Right forelimb (tissue), 1 donor: ENCODE measurements around the gene KCNA1.
A peak's percentile ranks its signal among the peaks of the same experiment; 100 is the strongest.
"Not testable (repeated sequence)": the region's sequence is repeated elsewhere in the genome, so short reads cannot be mapped to it uniquely, and the experiment has no call there.

Experiments
- DNase-seq: peaks from one replicate; pipeline ENCODE4 v3.0.0-alpha.2; 2018

The KCNA1 gene

DNA sequence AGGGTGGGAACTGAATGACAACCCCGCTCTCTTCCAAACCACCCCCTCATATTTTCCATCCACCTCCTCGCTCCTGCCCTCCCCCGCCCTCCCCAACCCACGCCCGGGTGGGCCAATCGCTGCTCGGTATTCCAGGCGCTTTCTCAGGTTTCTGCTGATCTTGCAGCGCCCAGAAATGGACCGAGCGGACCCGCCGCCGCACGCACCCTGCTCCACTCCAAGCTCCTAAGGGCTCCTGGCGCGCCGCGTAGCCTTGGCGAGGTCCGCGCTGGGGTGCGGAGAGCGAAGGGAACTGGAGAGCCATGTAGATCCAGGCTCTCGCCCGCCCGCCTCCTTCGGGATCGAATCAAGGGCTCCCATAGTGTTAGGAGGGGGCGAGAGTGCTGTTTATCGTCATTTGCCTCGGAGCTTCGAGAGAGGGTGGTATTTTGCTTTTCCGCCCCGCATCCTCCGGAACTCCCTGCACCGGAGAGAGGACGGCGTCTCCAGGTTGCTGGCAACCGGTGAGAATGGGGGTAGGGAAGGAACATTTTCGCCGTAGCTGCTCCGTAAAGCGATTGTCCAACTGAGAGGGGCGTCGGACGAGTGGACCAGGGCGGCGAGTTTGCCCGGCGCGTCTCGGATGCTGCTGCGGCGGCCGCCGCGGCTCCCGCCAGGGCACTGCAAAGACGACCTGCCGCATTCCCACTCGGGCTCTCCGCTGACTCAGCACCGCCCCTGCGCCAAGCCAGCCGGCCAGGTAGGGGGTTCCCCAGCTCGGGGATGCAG, at the start of gene KCNA1:
KCNA1 (plus strand) TSS at position 172 of the 768 bp plus-strand sequence. CDS start 1,474 bp downstream, outside the sequence.
- DNase-seq, result no peak

DNA sequence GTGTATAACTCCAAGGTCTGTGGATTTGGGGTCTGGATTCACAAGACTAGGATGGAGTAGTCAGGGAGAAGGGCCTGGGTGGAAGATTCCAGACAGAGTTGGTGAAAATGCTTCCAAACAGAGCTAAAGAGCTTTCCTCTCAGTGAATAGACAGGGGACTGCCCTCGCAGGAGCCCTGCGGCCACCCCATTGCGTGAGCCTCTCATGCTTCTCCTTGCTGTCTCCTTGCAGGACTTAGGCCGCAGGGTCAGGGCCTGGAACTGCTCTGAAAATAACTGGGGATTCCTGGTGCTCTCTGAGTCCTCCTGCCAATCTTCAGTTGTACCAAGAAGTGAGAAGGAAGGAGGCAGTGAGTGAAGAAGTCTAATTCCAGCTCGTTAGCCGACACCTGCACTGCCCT, 49.0 kb upstream of the KCNA1 start:
- no peak for DNase-seq

DNA sequence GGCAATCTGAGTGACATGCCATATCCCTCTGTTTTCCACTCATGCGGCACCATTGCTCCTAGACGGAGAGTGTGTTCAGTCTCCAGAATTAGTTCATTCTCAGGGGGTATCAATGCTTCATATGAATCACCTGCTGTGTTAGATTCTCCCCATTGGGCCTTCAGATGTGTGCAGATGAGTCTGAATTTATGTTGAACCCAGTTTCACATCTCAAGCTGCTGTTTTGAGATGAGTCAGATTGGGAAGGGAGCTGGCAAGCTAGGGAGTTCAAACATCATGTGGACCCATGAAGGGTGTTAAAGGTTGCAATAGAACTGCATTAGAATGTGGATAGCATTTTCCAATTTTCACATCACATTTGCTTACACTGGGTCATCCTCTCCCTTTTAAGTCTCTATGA, 46.9 kb upstream of the KCNA1 start:
- DNase-seq, result no peak

DNA sequence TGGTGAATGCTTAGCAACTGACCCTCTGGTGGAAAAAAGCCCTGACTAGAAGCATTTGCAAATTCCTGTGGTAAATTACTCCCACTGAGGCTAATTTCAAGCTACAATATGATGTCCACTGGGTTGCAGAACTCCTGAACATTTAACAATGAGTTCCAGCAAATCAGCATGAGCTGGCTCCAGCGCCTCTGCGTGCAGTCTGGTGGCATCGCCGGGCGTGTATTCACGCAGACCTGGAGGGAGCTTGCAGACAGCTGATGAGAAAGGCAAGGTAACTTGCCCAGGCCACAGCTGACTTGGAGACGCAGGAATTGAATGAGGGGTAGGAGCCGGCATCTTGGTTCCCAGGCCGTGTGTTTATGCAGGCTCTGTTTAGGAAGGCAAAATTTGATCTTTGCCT, 45.1 kb upstream of the KCNA1 start:
- no peak for DNase-seq

DNA sequence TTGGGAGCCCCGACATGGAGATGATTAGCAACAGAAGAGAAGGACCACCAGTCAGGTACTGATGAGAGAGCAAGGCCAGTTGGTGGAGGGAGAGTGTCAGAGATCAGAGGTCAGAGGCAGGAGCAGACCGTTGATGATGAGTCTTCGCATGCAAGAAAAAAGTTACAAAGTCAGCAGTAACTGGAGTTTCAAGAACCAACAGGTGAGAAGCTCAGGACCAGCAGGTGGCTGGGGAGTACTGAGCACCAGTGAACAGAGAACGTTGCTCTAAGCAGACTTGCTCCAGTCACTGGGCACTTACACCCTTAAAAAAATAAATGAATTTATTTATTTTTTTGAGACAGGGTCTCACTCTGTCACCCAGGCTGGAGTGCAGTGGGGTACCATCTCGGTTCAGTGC, 44.5 kb upstream of the KCNA1 start:
- DNase-seq, result no peak

DNA sequence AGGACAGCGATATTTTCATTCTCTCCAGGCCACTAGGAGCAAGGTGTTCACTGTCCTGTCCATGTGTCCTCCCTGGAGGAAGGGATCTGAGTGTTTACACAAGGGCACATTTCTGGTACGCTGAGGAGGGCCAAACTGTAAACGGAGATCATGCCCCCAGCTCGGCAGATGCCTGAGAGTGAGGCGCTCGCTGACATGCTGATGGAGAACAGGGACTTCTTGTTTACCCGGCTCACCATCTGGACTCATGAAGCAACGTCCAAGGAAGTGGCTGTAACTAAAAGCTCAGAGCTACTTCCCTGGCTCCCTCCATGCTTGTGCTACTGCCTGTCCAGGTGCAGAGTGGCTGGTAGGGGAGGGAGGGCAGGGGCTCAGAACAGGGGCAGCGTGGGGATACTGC, 43.4 kb upstream of the KCNA1 start:
- DNase-seq, result no peak

DNA sequence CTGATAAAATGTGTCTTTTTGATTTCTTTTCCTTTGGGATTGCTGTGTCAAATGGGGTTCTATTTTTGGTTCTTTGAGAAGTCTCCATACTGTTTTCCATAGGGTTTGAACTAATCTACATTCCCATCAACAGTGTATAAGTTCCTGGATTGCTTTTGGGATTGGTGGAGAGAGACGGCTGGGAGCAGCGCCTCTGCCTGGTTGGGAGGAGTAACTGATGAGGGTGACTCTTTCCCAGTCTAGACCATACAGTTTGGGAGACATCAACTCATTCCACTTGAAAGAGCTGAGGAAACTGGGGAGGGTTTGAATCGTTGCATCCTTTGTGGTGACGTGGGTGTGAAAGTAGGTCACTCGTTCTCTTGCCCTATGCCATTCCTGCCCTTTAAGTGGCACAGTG, 42.3 kb upstream of the KCNA1 start:
- no peak for DNase-seq

DNA sequence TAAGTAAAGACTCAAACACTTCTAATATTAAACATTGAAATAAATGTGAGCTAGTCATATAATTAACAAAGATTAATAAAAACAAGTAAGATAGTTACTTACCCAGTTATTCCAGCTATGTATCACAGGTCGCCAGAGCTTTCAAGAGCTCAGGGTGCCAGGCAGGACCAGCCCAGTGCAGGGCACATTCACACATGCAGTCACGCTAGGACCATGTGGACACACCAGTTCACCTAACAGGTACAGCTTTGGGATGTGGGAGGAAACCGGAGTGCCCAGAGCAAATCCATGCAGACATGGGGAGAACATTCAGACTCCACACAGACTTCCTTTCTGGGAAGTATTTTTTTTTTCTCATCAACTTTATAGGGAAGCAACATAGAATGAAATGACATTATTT, 39.3 kb upstream of the KCNA1 start:
- no peak for DNase-seq

DNA sequence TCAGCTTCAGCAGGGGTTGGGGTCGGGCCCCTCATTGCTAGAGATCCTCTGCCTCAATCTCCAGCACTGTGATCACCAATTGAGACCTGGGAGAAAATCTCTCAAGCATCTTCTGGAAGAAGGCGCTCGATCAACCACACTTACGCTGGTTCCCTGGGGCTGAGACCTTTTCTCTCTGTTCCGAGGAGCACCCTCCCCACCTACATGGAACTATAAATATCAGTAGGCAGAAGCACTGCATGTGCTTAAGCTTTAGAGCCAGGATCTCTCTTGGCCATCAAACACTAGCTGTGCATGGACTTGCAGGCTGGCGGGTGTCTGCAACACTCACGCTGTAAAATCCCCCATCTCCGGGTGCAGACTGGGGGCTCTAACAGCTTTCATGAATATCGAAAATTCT, 38.2 kb upstream of the KCNA1 start:
- no peak for DNase-seq

DNA sequence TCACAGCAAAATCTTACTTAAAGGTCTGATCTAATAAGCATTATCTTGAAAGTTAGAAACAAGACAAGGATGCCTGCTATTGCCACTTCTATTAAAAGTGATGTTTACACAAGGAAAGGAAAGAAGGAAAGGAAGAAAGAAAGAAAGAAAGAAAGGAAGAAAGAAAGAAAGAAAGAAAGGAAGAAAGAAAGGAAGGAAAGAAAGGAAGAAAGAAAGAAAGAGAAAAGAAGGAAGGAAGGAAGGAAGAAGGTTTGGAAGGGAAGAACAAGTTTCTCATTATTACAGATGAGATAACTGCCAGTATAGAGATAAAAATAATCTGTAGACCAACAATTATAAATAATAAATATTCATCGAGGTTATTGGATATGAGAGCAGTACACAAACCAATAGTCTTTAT, 35.8 kb upstream of the KCNA1 start:
- no peak for DNase-seq

DNA sequence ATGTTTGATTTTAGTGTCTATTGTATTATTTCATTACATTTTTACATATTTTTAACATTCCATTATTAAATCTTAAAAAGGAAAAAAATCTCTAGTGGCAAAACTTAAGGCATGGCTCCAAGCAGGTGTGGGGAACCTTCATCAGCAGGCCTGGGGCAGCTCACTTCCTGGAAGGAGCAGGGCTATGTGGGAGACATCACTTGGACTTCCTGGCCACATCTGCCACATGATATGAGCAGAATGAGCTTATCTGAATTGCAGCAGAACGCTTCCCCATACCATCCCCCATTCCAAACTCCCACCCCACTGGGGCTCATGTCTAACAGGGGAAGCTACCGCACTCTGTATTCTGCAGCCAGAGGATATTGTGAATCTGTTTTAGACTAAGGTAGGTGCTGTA, 35.0 kb upstream of the KCNA1 start:
- DNase-seq, result no peak

DNA sequence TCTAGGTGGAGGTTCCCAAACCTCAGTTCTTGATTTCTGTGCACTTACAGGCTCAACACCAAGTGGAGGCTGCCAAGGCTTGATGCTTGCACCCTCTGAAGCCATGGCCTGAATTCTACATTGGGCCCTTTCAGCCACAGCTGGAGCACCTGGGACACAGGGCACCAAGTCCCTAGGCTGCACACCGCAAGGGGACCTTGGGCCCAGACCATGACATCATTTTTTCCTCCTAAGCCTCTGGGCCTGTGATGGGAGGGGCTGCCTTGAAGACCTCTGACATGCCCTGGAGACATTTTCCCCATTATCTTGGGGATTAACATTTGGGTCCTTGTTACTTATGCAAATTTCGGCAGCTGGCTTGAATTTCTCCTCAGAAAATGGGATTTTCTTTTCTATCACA, 30.2 kb upstream of the KCNA1 start:
- DNase-seq, result not testable (repeated sequence)

DNA sequence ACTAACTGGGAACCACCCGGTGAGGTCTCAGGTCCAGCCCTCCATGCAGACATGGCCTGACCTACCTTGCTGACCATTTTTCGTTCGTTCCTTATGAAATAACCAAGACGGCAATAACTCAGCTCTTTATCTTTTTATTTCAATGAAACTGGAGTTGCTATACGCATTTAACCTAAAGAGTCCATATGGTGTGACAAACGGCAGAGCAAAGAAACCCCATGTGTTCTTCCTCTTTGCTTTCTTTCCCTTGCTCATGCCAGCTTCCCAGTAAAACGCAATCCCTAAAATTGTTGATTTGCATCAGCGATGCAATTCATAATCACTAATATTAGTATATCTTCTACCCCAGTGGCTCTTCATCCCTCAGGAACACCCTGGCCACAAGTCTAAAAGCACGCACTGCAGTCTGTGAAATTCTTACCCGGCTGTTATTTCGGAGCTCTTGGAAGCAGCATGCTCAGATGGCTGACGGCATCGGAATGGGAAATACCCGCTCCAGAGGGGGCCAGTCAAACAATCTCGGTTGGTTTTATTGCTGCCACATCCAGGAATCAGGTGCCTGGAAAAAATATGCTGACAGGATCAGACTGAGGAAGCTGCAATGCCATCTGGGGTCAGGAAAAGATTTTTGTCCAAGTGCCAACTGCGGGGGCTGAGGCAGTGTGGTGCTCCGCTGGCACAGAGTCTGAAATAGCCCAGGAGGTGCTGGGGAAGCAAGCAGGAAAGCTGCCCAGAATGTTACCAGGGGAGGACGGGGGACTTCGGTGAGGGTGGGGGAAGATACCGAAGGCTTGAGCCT, 28.2 kb upstream of the KCNA1 start:
- no peak for DNase-seq

DNA sequence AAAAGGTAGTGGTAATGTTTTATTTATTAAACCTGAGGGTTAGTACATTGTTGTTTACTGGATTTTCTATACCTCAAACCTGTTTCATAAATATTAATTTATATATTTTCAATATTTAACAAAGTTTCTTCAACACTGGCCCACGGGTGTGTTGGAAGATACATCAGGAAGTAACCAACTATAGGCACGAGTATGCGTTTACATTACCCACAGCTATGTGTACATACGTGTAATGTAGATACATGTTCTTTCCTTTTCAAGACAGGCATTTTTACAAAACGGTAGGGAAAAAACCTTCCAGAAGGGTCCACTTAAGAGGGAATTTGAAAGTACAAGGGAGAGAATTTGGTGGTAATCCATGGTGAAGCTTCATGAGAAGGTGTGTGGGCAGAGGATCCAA, 17.8 kb upstream of the KCNA1 start:
- no peak for DNase-seq

DNA sequence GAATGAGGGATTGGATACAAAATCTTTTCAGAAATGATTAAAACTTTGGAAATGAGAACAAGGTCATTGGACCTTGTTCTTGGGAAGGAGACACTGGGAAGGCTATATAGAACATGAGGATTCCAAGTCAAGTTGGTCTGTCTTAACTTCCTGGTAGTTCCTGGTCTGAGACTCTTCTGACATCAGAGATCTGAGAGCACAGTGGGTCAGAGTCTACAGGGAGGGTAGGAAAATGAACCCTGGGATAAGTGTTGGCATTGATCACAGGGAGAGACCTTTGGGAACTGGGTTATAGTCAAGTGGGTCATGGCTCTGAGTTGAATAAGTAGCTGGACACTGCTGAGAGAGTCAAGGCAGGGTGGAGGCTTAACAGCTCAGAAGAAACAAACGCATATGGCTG, 17.3 kb upstream of the KCNA1 start:
- no peak for DNase-seq

DNA sequence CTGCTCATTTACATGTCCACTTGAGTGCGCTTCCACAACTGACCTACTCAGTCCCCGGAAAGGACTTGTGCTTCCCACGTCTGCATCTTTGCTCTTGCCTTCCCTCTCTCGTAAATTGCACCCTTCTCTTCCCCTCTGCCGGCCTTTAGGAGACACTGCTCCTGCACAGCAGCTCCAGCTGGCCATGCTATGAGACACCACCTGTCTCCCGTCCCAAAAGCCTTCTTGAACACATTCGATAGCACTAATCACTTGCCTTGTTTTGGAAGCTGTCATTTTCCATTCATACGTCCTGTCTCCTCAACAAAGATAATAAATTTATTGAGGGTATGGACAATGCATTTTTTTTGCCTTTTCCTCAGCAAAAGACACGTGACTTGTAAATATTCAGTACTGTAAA, 15.7 kb upstream of the KCNA1 start:
- DNase-seq, result no peak

DNA sequence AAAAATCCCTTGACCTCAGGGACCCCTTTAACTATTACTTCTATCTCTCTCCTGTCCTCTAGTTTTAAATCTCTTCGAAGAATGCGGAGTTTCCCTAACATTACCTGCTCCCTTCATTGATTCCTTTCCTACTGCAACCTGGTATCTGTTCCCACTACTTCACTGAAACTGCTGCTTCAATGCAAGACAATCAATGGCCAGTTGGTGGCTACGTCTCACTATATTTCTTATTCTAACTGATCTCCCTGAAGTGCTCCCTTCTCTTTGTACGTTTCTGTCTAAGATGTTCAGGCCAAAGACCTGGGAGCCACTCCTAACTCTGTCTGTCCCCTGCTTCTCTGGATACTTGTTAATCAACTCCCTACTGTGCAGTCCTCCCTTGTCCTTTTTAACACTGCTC, 10.3 kb upstream of the KCNA1 start:
- no peak for DNase-seq

DNA sequence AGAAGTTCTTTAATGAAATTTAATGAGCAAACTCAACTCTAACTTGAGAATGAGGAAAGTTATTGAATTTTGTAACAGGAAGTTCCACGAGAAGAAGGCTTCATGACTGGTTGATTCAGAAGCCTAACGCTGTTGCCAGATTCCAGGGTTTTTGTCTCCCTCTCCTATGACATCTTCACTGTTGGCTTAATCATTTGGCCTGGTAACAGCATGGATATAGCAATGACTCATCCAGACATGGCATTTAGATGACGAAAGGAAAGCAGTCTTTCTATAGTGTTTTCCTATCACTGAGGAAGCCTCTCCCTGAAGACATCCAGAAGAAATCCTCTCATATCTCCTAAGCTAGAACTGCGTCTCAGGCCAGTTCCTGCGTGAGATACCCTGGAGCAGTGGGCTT, 9.4 kb upstream of the KCNA1 start:
- DNase-seq, result no peak

DNA sequence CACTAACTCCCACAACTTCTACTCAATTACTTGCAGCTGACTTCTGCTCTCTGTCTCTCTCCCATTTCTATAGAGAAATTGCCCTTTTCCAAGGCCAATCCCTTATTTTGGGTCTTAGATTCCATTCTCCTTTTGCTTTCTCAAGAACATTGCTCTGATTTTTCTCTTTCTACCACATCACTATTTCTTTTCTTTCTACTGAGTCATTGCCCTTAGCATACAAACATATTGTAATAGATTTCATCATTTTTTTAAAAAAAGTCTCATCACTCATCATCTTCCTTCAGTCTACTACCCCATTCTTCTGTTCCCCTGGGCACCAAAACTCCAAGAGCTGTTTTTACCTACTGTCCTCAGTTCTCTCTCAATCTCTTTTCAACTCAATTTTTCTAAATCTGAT, 4.4 kb upstream of the KCNA1 start:
- DNase-seq, result no peak

DNA sequence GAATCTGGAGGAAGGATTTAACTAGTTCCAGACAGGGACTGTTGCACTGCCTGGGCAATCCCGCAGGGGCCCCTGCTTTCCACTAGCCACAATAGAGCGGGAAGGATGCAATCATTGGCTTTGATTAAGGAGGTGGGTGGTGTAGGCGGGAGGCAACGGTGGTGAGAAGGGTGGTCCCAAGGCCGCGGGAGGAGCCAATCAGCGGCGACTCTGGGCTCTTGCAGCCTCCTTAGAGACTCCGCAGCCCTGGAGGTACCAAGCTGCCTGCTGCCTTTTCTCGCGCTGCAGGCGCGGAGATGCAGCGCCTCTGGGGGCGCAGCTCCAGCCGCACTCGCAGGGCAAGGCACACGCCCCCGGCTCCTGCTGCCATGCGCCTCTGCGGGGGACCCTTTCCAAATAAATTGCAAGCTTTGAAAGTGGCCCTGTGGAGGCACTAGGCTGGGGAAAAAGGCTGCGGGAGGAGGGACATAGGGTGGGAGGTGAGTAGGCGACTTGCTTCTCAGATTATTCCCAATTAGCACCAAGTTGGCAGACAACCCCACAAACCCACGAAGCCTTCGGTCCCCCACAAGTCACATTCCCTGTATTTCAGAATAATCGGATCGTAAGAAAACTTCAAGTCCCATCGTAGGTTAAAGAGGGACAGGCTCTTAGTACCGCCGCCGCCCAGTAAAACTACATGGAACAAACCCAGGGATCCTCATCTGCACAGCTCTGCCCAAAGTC, 858 bp upstream of the KCNA1 start:
- peak; percentile 50 for DNase-seq

DNA sequence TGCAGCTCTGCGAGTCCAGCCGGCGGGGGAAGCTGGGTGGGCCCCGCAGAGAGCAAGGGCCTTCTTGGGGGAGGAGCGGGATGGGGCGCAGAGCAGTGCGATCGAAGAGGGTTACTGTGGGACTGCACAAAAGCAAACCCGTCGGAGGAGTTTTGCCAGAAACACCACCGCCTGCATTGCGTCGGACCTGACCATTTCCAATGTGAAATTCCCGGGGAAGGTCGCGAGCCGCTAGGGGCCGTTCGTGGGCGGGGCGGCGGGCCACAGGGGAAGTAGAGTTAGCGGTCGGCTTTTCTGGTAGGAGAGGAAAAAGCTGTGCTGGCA, 333 bp upstream of the KCNA1 start:
- DNase-seq, result peak; percentile 71

DNA sequence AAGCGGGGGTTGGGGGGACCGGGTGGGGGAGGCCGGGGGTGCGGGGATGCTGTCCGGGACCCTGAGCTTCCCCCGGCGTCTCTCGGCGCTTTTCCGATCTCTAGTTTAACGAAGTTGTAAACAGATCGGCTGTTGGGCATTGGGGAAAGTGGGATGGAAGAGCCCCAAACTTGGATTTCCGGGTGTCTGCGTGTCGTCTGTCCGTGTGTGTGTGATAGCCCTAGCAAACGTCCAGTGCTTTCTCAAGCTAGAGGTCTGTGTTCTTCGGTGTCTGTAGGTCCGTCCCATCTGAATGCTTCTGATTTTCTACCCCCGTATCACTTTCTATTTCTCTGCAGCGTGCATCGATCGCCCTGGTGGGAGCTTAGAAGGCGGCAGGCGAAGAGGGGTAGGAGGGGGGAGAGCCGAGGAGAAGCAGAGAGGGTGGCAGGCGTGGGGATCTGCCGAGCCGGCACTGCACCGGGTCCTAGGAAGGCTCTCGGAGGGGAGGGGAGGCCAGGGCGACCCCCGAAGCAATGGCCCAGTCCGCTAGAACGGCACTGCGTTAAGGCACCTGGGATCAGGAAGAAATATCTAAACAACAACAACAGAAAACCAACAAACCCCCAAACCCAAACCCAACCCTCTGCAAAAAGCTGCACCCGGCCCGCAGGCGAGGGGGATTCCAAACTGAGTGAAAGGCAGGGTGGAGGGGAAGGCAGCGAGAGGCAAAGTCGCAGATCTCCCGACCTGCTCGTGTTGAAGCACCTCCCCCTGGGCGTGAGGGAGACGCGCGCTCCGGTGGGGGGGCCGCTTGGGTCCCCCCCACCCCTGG, 1.0 kb downstream of the KCNA1 start:
- no peak for DNase-seq
